K562 (cell line): Measurements from ENCODE around the gene LTBR. TPM values are rescaled to one million over a fixed set of nuclear protein-coding genes. Genes with fewer than 3 reads are reported as not detected.

Experiments used
- CCNT2 ChIP-seq: IDR thresholded peaks from 2 replicates; pipeline ENCODE4 v1.6.1; 2011; ENCODE audit warnings: borderline replicate concordance, low read depth, mild to moderate bottlenecking, moderate library complexity, mixed read lengths, low read length; ENCODE audit not compliant: insufficient read length; ENCODE audit errors: extremely low read depth
- CHD4 ChIP-seq: fragments of 200-600 bp; sonication (generic); IDR thresholded peaks from 3 replicates; pipeline ENCODE4 v1.6.1; 2012; ENCODE audit warnings: low read depth, mild to moderate bottlenecking, mixed read lengths, low read length, inconsistent platforms; ENCODE audit not compliant: insufficient read depth, insufficient replicate concordance, poor library complexity, severe bottlenecking
- DDX20 ChIP-seq: fragments of 450-650 bp; IDR thresholded peaks from 2 replicates; pipeline ENCODE4 v1.6.1; 2016; ENCODE audit warnings: missing genetic modification characterization, low read depth, mild to moderate bottlenecking, missing compliant biosample characterization, moderate library complexity
- DIDO1 ChIP-seq: fragments of 450-650 bp; IDR thresholded peaks from 2 replicates; pipeline ENCODE4 v1.6.1; 2016; ENCODE audit warnings: low read depth, missing biosample characterization, missing genetic modification characterization
- EHMT2 ChIP-seq: fragments of 450-650 bp; IDR thresholded peaks from 2 replicates; pipeline ENCODE4 v1.6.1; 2018; ENCODE audit warnings: antibody characterized with exemption
- ELF1 ChIP-seq: fragments of 200-800 bp; sonication (Bioruptor generic); IDR thresholded peaks from 2 replicates; pipeline ENCODE4 v1.6.1; 2016; ENCODE audit warnings: missing genetic modification characterization, missing compliant biosample characterization
- FOS ChIP-seq: IDR thresholded peaks from 3 replicates; pipeline ENCODE4 v1.6.1; 2011; ENCODE audit not compliant: insufficient read length; ENCODE audit errors: extremely low read depth
- HNRNPLL ChIP-seq: fragments of 200-400 bp; formaldehyde crosslinking; IDR thresholded peaks from 2 replicates; pipeline ENCODE4 v1.6.1; 2017; ENCODE audit warnings: low read length, low read depth, mild to moderate bottlenecking; ENCODE audit not compliant: poor library complexity, severe bottlenecking
- PCBP1 ChIP-seq: fragments of 200-400 bp; formaldehyde crosslinking; IDR thresholded peaks from 2 replicates; pipeline ENCODE4 v1.6.1; 2018; ENCODE audit warnings: mild to moderate bottlenecking, low read depth, low read length; ENCODE audit not compliant: poor library complexity, severe bottlenecking
- POLR2A ChIP-seq: fragments of 450-650 bp; conservative IDR thresholded peaks from 2 replicates; pipeline ENCODE4 v1.6.1; 2016
- POLR2B ChIP-seq: fragments of 450-650 bp; IDR thresholded peaks from 2 replicates; pipeline ENCODE4 v1.6.1; 2018; ENCODE audit warnings: low read depth; ENCODE audit not compliant: partially characterized antibody
- POLR2G ChIP-seq: fragments of 200-400 bp; formaldehyde crosslinking; IDR thresholded peaks from 2 replicates; pipeline ENCODE4 v1.6.1; 2017; ENCODE audit warnings: low read depth, mild to moderate bottlenecking, antibody characterized with exemption, low read length, moderate library complexity
- SUPT5H ChIP-seq: fragments of 450-650 bp; IDR thresholded peaks from 2 replicates; pipeline ENCODE4 v1.6.1; 2016
- TAF1 ChIP-seq: IDR thresholded peaks from 2 replicates; pipeline ENCODE4 v1.6.1; 2011; ENCODE audit warnings: mild to moderate bottlenecking, low read length, moderate library complexity; ENCODE audit not compliant: insufficient read depth, control insufficient read depth, severe bottlenecking; ENCODE audit errors: extremely low read depth
- ZBTB1 ChIP-seq: sonication (generic); formaldehyde crosslinking; IDR thresholded peaks from 2 replicates; pipeline ENCODE4 v1.8.1; 2023; ENCODE audit warnings: missing genetic modification reagents, low read depth, mild to moderate bottlenecking, borderline replicate concordance
- ZNF184 ChIP-seq: sonication (generic); formaldehyde crosslinking; IDR thresholded peaks from 2 replicates; pipeline ENCODE4 v1.5.0; 2020; ENCODE audit warnings: missing genetic modification reagents
- ZNF444 ChIP-seq: fragments of 250-450 bp; sonication (Bioruptor Pico); IDR thresholded peaks from 2 replicates; pipeline ENCODE4 v1.4.0; 2020; ENCODE audit warnings: mild to moderate bottlenecking, moderate library complexity
- ZNF778 ChIP-seq: fragments of 450-650 bp; formaldehyde crosslinking; IDR thresholded peaks from 2 replicates; pipeline ENCODE4 v1.4.0; 2020; ENCODE audit warnings: mild to moderate bottlenecking, moderate library complexity
- ZNF785 ChIP-seq: fragments of 250-450 bp; sonication (Bioruptor Pico); IDR thresholded peaks from 2 replicates; pipeline ENCODE4 v1.4.0; 2020; ENCODE audit warnings: mild to moderate bottlenecking
- polyA plus RNA-seq, 8 experiments: library from polyadenylated mRNA; depleted of rRNA in 4 of 8; stranded (reverse) in 5 of 8; unstranded in 3 of 8; fragments of >200 nt; fragmentation: Nextera tagmentation in 2 of 8; fragmentation: Illumina TruSeq in 1 of 8; extraction: Ambion mirVana in 2 of 8; extraction: Trizol in 1 of 8; gene quantifications; 2 replicates each; pipeline versions ENCODE4 v1.2.1 to v1.2.3, GENCODE V29; 2011 to 2014; ENCODE audit warnings: inconsistent platforms in 1 of 8, missing spikeins in 1 of 8
- total RNA-seq, 7 experiments: library from RNA; depleted of rRNA in 6 of 7; stranded (reverse); fragments of >200 nt in 6 of 7; fragmentation: Illumina TruSeq in 2 of 7; extraction: Trizol in 2 of 7; gene quantifications; 2 replicates each; pipeline versions ENCODE4 v1.2.1 to v1.2.3, GENCODE V29; 2011 to 2021; ENCODE audit warnings: low replicate concordance in 1 of 7
- TF ChIP-seq, protein P1 (sequence below), 2 experiments: fragments of 450-650 bp; formaldehyde crosslinking in 1 of 2; IDR thresholded peaks; 2 replicates each; pipeline versions ENCODE4 v1.4.0 to v1.6.1; 2014 to 2020; ENCODE audit warnings: mild to moderate bottlenecking in 2 of 2, borderline replicate concordance in 1 of 2, low read depth in 1 of 2

Gene LTBR
- total and polyA plus RNA-seq, 9 of the 15 experiments (the other 6 are each of a cell fraction or from before 2014, with no cell fraction given), result 0.96 to 69.0 (median 35.3) TPM

DNA sequence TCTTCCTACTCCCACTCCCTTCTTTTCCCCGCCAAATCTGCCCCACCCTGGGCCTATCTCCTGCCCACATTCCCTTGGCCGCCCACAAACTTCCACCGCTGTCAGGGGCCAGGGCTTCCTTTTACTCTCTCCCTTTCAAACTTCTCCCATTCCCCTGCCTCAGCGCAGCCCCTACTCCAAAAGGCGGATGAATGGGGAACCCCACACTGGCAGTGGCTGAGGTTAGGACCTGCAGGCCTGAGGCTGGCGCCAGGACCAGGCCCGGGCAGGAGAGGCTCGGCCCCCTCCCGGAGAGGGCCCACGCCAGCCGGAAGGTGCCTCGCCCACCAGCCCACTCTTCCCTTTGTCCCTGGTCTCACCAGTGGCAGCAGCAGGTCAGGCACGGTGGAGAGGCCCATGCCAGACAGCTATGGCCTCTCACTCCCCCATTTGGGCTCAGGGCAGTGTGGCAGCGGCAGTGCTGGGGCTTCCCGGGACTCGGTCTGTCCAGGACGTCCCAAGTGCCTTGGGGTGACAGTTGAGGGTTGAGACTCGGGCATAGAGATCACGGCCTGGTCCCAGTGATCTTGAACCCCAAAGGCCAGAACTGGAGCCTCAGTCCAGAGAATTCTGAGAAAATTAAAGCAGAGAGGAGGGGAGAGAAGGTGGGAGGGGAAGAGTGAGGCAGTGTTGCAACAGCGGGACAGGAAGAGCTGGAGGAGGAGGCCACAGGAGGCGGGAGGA, 42.4 kb upstream of the LTBR start, which contains the start of gene TNFRSF1A (continued):
- TF ChIP-seq FOS (no peak), POLR2G (peak; percentile 73), ZNF184 (CRISPR knock-in tag) (no peak), HNRNPLL (no peak), ZBTB1 (CRISPR knock-in tag) (no peak), POLR2A (peak; percentile 74), DDX20 (tag) (no peak), SUPT5H (peak; percentile 77), ELF1 (tag) (0 out of 2 replicates have a peak, but pooled peaks have one; percentile 32), EHMT2 (no peak), CHD4 (no peak), POLR2B (peak; percentile 56), ZNF785 (CRISPR knock-in tag) (no peak), DIDO1 (no peak), ZNF778 (CRISPR knock-in tag) (no peak), CCNT2 (no peak), PCBP1 (no peak), TAF1 (peak; percentile 75), ZNF444 (CRISPR knock-in tag) (no peak)
- TF ChIP-seq, protein P1, sequence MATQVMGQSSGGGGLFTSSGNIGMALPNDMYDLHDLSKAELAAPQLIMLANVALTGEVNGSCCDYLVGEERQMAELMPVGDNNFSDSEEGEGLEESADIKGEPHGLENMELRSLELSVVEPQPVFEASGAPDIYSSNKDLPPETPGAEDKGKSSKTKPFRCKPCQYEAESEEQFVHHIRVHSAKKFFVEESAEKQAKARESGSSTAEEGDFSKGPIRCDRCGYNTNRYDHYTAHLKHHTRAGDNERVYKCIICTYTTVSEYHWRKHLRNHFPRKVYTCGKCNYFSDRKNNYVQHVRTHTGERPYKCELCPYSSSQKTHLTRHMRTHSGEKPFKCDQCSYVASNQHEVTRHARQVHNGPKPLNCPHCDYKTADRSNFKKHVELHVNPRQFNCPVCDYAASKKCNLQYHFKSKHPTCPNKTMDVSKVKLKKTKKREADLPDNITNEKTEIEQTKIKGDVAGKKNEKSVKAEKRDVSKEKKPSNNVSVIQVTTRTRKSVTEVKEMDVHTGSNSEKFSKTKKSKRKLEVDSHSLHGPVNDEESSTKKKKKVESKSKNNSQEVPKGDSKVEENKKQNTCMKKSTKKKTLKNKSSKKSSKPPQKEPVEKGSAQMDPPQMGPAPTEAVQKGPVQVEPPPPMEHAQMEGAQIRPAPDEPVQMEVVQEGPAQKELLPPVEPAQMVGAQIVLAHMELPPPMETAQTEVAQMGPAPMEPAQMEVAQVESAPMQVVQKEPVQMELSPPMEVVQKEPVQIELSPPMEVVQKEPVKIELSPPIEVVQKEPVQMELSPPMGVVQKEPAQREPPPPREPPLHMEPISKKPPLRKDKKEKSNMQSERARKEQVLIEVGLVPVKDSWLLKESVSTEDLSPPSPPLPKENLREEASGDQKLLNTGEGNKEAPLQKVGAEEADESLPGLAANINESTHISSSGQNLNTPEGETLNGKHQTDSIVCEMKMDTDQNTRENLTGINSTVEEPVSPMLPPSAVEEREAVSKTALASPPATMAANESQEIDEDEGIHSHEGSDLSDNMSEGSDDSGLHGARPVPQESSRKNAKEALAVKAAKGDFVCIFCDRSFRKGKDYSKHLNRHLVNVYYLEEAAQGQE (IDR thresholded peaks at IDR 0.05; ENCODE audit: borderline replicate concordance), result no peak
- TF ChIP-seq, protein P1 (CRISPR knock-in tag; IDR thresholded peaks at IDR 0.05; ENCODE audit: low read depth), result 0 out of 2 replicates have a peak, but pooled peaks have one; percentile 44
